ENCODE measurements around the gene DTNBP1.

Gene DTNBP1

DNA sequence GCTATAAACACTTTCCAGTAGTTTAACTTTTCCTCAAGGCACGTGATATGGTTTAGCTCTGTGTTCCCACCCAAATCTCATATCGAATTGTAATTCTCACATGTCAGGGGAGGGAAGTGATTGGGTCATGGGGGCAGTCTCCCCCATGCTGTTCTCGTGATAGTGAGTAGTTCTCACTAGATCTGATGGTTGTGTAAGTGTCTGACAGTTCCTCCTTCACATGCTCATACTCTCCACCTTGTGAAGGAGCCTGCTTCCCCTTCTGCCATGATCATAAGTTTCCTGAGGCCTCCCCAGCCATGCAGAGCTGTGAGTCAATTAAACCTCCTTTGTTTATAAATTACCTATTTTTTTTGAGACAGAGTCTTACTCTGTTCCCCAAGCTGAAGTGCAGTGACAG, 127.9 kb downstream of the DTNBP1 start:
- no peaks in the 10 kb centered on the region for H3K27me3 Mint-ChIP-seq
- H3K9me3 Mint-ChIP-seq, result no peaks in the 10 kb centered on the region
- H3K4me1 Mint-ChIP-seq (ENCODE audit: low read depth), result peaks cover 9% of the 10 kb centered on the region
- no peak overlapping the region for H3K4me3 Mint-ChIP-seq
- H3K36me3 Mint-ChIP-seq (ENCODE audit: low read depth), result peaks cover 43% of the 10 kb centered on the region
- peak overlapping the region; percentile 68 for H3K27ac Mint-ChIP-seq

DNA sequence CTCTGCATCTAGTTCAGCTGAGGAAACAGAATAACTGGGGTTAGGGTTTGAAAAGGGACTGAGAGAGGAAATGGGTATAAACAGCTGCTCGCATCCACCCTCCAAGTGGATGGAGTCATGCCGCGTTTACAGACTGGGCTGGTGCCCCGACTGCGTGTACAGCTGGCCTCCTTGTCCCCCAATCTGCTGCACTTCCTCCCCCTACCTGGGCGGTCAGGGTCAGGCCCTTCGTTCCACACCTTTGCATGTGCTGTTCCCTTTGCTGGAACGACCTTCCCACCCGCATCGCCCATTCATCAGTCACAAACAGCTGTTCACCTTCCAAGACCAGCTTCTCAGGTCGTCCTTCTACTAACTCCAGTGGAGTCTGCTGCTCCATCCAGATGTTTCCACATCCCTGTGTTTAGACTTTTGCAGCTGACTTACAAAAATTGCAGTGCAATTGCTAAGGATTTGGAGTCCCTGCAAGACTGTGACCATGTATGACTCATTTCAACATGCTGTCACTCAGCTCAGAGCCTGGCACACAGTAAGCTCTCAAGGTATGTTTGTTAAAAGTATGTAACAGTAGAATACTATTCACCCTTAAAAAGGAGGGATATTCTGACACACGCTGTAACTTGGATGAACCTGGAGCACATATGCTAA, 129.3 kb downstream of the DTNBP1 start:
- Mint-ChIP-seq H3K27me3 (no peaks in the 10 kb centered on the region), H3K27ac (no peak overlapping the region)

GRCh38 chr6:15531973-15532372, 130.9 kb downstream of the DTNBP1 start:
- H3K27ac Mint-ChIP-seq, result no peak overlapping the region
- H3K4me3 Mint-ChIP-seq, result no peak overlapping the region
- H3K9me3 Mint-ChIP-seq, result peaks cover 8% of the 10 kb centered on the region
- peaks cover 62% of the 10 kb centered on the region for H3K36me3 Mint-ChIP-seq (ENCODE audit: low read depth)
- H3K4me1 Mint-ChIP-seq (ENCODE audit: low read depth), result peaks cover 9% of the 10 kb centered on the region
- no peaks in the 10 kb centered on the region for H3K27me3 Mint-ChIP-seq

More for the DNA sequence above, 129.3 kb downstream of the DTNBP1 start:
- peaks cover 9% of the 10 kb centered on the region for H3K4me1 Mint-ChIP-seq (ENCODE audit: low read depth)
- H3K9me3 Mint-ChIP-seq, result no peaks in the 10 kb centered on the region
- peaks cover 52% of the 10 kb centered on the region for H3K36me3 Mint-ChIP-seq (ENCODE audit: low read depth)
- no peak overlapping the region for H3K4me3 Mint-ChIP-seq

- Mint-ChIP-seq H3K4me1 (ENCODE audit: low read depth) (peaks cover 18% of the 10 kb centered on the region), H3K4me3 (no peak overlapping the region), H3K27ac (no peak overlapping the region), H3K27me3 (no peaks in the 10 kb centered on the region), H3K9me3 (peaks cover 8% of the 10 kb centered on the region), H3K36me3 (ENCODE audit: low read depth) (peaks cover 78% of the 10 kb centered on the region)
Observed at GRCh38 chr6:15530411-15530810, 132.4 kb downstream of the DTNBP1 start.

- peaks cover 81% of the 10 kb centered on the region for H3K36me3 Mint-ChIP-seq (ENCODE audit: low read depth)
- H3K4me3 Mint-ChIP-seq, result no peak overlapping the region
- peaks cover 8% of the 10 kb centered on the region for H3K9me3 Mint-ChIP-seq
- peaks cover 17% of the 10 kb centered on the region for H3K4me1 Mint-ChIP-seq (ENCODE audit: low read depth)
- no peaks in the 10 kb centered on the region for H3K27me3 Mint-ChIP-seq
- no peak overlapping the region for H3K27ac Mint-ChIP-seq
Observed at GRCh38 chr6:15528870-15529269, 134.0 kb downstream of the DTNBP1 start.

- H3K4me1 Mint-ChIP-seq (ENCODE audit: low read depth), result peaks cover 17% of the 10 kb centered on the region
- H3K27me3 Mint-ChIP-seq, result no peaks in the 10 kb centered on the region
- H3K4me3 Mint-ChIP-seq, result no peak overlapping the region
- H3K27ac Mint-ChIP-seq, result no peak overlapping the region
- peaks cover 82% of the 10 kb centered on the region for H3K36me3 Mint-ChIP-seq (ENCODE audit: low read depth)
- peaks cover 8% of the 10 kb centered on the region for H3K9me3 Mint-ChIP-seq
Observed at GRCh38 chr6:15527838-15528617, 134.8 kb downstream of the DTNBP1 start.

GRCh38 chr6:15526212-15526701, 136.6 kb downstream of the DTNBP1 start:
- Mint-ChIP-seq H3K9me3 (peaks cover 8% of the 10 kb centered on the region), H3K27ac (peak overlapping the region; percentile 42), H3K36me3 (ENCODE audit: low read depth) (peaks cover 86% of the 10 kb centered on the region), H3K4me3 (no peak overlapping the region), H3K27me3 (no peaks in the 10 kb centered on the region), H3K4me1 (ENCODE audit: low read depth) (peaks cover 29% of the 10 kb centered on the region)

DNA sequence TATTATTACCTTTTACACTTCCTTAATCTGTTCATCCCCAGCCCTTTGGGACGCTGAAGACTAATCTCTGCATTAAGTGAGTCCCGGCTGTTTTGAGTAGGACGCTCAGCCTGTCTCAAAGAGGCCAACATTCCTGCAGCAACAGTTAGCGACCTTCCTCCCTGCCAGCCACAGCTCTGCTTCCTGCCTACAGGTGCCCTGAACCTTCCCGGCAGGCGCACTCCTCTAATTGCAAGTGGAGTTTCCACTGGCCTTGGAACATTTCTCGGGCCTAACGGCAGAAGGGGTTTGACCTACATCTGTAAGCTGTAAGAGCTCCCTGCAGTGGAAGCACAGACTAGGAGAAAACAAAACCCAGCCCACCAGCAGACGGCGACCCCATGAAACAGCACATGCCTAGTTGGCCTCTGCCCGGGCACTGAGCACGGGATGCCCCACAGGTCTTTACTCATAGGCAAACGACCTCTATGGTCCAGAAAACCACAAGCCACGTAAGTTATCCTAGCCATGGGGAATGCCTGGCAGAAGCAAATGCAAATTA, 137.9 kb downstream of the DTNBP1 start:
- Mint-ChIP-seq H3K27ac (peak overlapping the region; percentile 5), H3K4me1 (ENCODE audit: low read depth) (peaks cover 24% of the 10 kb centered on the region), H3K4me3 (no peak overlapping the region), H3K36me3 (ENCODE audit: low read depth) (peaks cover 86% of the 10 kb centered on the region), H3K27me3 (no peaks in the 10 kb centered on the region), H3K9me3 (peaks cover 8% of the 10 kb centered on the region)

GRCh38 chr6:15523679-15524630, 138.9 kb downstream of the DTNBP1 start:
- no peak overlapping the region for H3K4me3 Mint-ChIP-seq
- no peaks in the 10 kb centered on the region for H3K27me3 Mint-ChIP-seq
- peak overlapping the region; percentile 41 for H3K27ac Mint-ChIP-seq
- peaks cover 89% of the 10 kb centered on the region for H3K36me3 Mint-ChIP-seq (ENCODE audit: low read depth)
- peaks cover 8% of the 10 kb centered on the region for H3K9me3 Mint-ChIP-seq
- peaks cover 24% of the 10 kb centered on the region for H3K4me1 Mint-ChIP-seq (ENCODE audit: low read depth)

- no peaks in the 10 kb centered on the region for H3K27me3 Mint-ChIP-seq
- H3K4me3 Mint-ChIP-seq, result no peak overlapping the region
- H3K27ac Mint-ChIP-seq, result peak overlapping the region; percentile 71
- peaks cover 91% of the 10 kb centered on the region for H3K36me3 Mint-ChIP-seq (ENCODE audit: low read depth)
- H3K9me3 Mint-ChIP-seq, result peaks cover 8% of the 10 kb centered on the region
- H3K4me1 Mint-ChIP-seq (ENCODE audit: low read depth), result peaks cover 24% of the 10 kb centered on the region
Observed at GRCh38 chr6:15522856-15523529, 139.8 kb downstream of the DTNBP1 start.

GRCh38 chr6:15522427-15522826, 140.4 kb downstream of the DTNBP1 start:
- peaks cover 2% of the 10 kb centered on the region for H3K9me3 Mint-ChIP-seq
- H3K4me1 Mint-ChIP-seq (ENCODE audit: low read depth), result peaks cover 24% of the 10 kb centered on the region
- peaks cover 91% of the 10 kb centered on the region for H3K36me3 Mint-ChIP-seq (ENCODE audit: low read depth)
- H3K4me3 Mint-ChIP-seq, result no peak overlapping the region
- H3K27ac Mint-ChIP-seq, result peak overlapping the region; percentile 71
- H3K27me3 Mint-ChIP-seq, result no peaks in the 10 kb centered on the region

DNA sequence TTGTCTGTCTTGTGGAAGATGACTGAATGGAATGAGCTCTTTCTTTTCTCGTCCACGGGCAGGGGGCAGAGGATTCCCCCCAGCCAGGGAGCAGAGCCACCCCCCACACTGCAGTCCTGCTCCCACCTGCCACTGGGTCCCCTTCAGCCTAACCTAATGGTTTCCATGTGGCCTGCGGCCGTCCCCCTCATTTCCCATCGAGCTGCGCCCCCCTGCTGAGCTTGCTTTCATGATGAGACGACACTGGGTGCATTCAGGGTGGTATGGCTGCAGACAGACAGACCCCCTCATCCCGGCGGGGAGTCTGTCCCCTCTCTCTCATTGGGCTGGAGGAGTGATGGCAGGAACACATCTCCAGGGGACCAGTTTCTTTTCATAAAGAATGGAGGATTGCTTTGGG, 140.8 kb downstream of the DTNBP1 start:
- H3K4me1 Mint-ChIP-seq (ENCODE audit: low read depth), result peaks cover 24% of the 10 kb centered on the region
- no peaks in the 10 kb centered on the region for H3K9me3 Mint-ChIP-seq
- peaks cover 87% of the 10 kb centered on the region for H3K36me3 Mint-ChIP-seq (ENCODE audit: low read depth)
- no peak overlapping the region for H3K4me3 Mint-ChIP-seq
- no peaks in the 10 kb centered on the region for H3K27me3 Mint-ChIP-seq
- peak overlapping the region; percentile 71 for H3K27ac Mint-ChIP-seq

DNA sequence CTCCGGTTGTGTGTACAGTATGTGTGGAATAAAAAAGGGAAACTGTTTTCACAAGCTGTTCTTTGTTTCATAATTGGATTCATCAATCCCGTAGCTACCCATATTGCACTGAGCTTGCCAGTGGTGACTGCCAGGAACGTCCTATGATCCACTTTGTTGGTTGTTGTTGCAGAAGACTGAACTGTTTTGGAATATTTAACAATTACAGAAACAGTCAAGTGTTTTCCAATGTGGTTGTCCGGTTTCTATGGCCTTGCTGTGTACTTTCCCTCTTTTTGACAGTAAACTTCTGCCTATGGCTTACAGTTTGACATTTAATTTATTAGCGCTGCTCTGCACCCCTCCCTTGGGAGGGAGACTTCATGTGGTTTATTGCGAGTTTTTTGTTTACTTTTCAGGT, 141.2 kb downstream of the DTNBP1 start:
- Mint-ChIP-seq H3K9me3 (no peaks in the 10 kb centered on the region), H3K36me3 (ENCODE audit: low read depth) (peaks cover 83% of the 10 kb centered on the region), H3K4me1 (ENCODE audit: low read depth) (peaks cover 24% of the 10 kb centered on the region), H3K4me3 (no peak overlapping the region), H3K27ac (peak overlapping the region; percentile 71), H3K27me3 (no peaks in the 10 kb centered on the region)

DNA sequence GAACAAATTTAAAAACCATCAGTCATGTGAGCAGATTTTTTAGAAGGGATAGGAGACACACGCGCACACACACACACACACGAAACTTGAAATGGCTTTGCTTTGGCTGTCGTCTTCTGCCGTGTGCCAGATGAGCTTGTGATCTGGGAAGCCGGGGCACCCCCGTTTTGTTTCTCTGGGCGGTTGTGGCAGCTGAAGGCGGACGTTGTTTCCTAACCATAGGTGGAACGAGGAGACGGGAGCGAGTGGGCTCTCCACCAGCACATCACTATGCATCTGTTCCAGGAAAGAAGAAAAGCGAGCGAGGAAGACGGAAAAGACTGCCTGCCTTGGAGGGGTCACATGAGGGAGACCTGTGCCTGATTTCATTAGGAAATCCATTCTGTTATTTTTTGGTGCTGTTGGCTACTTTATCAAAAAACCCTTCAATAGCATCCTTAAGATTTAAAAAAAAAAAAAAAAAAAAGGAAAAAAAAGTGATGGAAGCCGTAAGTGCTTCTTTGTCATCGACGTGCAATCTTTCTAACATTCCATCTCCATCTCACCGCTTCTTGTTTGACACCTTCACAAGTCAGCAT, 142.1 kb downstream of the DTNBP1 start:
- peak overlapping the region; percentile 52 for H3K27ac Mint-ChIP-seq
- H3K27me3 Mint-ChIP-seq, result no peaks in the 10 kb centered on the region
- peaks cover 18% of the 10 kb centered on the region for H3K4me1 Mint-ChIP-seq (ENCODE audit: low read depth)
- peaks cover 78% of the 10 kb centered on the region for H3K36me3 Mint-ChIP-seq (ENCODE audit: low read depth)
- H3K4me3 Mint-ChIP-seq, result no peak overlapping the region
- H3K9me3 Mint-ChIP-seq, result no peaks in the 10 kb centered on the region
